HL-60/S4 treated with retinoic acid at 250 ng/mL for 4 days and 3 days (cell line): Measurements from ENCODE around the gene DCTN4.
"Not testable (repeated sequence)": the region's sequence is repeated elsewhere in the genome, so short reads cannot be mapped to it uniquely, and the experiment has no call there.

Experiments
- in situ Hi-C: fragments of 300-500 bp; cut with MboI; formaldehyde crosslinking; loops from 2 replicates; pipeline ENCODE4 v1.7.0; 2022; ENCODE audit warnings: low sequenced_read_pairs

Gene DCTN4

GRCh38 chr5:150758531-150759333 is at the start of gene DCTN4:
Gene DCTN4 (minus strand): TSS chr5:150759017. CDS start chr5:150758993, 24 bp downstream.
- in situ Hi-C loops, result no loop called here

- in situ Hi-C loops, result no loop called here
Measured at GRCh38 chr5:150804388-150804787, 45.6 kb upstream of the DCTN4 start.

GRCh38 chr5:150801117-150801927 is 42.5 kb upstream of the DCTN4 start:
- in situ Hi-C loops, result no loop called here

- in situ Hi-C loops, result no loop called here
Measured at GRCh38 chr5:150797384-150797783, 38.6 kb upstream of the DCTN4 start.

GRCh38 chr5:150794927-150795326 is 36.1 kb upstream of the DCTN4 start:
- in situ Hi-C loops, result no loop called here

GRCh38 chr5:150793423-150793888 is 34.6 kb upstream of the DCTN4 start:
- in situ Hi-C loops, result not testable (repeated sequence)

- in situ Hi-C loops, result no loop called here
Measured at GRCh38 chr5:150791536-150791935, 32.7 kb upstream of the DCTN4 start.

GRCh38 chr5:150789943-150790611 is 31.3 kb upstream of the DCTN4 start:
- in situ Hi-C loops, result no loop called here

GRCh38 chr5:150789450-150789849 is 30.6 kb upstream of the DCTN4 start:
- in situ Hi-C loops, result no loop called here

GRCh38 chr5:150788977-150789376 is 30.2 kb upstream of the DCTN4 start:
- in situ Hi-C loops, result no loop called here

- in situ Hi-C loops, result no loop called here
Measured at GRCh38 chr5:150787656-150788055, 28.8 kb upstream of the DCTN4 start.

GRCh38 chr5:150786876-150787275 is 28.1 kb upstream of the DCTN4 start:
- in situ Hi-C loops, result no loop called here

GRCh38 chr5:150785950-150786349 is 27.1 kb upstream of the DCTN4 start:
- in situ Hi-C loops, result no loop called here

GRCh38 chr5:150783422-150783928 is 24.7 kb upstream of the DCTN4 start:
- in situ Hi-C loops, result no loop called here

- in situ Hi-C loops, result no loop called here
Measured at GRCh38 chr5:150782850-150783249, 24.0 kb upstream of the DCTN4 start.

GRCh38 chr5:150781706-150782614 is 23.1 kb upstream of the DCTN4 start:
- in situ Hi-C loops, result no loop called here

GRCh38 chr5:150780816-150781221 is 22.0 kb upstream of the DCTN4 start:
- in situ Hi-C loops, result no loop called here

GRCh38 chr5:150780187-150780692 is 21.4 kb upstream of the DCTN4 start:
- in situ Hi-C loops, result no loop called here

GRCh38 chr5:150779397-150780186 is 20.8 kb upstream of the DCTN4 start:
- in situ Hi-C loops, result no loop called here
